NK-92 treated with Interleukin-12 subunit alpha and Interleukin-12 subunit beta, amount 100 ng/mL, for 24 hours (cell line): ENCODE results near the gene GMDS.

Experiments
- DNase-seq: peaks from one replicate; lab custom pipeline; 2025; lab: John Stamatoyannopoulos, UW

The GMDS gene

GRCh38 chr6:1832844-1833787 is 412.3 kb downstream of the GMDS start:
- DNase-seq: no peak

DNA sequence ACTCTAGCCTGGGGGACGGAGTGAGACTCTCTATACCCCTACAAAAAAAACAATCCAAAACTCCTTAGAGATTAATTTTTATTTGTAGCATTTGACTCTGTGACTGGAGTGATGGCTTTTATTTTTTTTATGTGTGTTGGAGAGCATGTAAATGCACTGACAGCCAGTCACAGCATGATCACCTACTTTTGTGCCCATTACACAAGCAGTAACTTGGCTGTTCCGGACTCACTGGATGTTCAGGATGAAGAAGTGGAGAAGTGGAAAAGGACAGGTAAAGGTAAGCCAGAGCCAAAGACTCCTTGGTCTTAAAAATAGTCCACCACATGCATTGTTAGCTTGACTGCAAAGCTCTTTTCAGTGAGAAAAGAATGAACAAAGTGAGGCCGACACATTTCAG is 413.0 kb downstream of the GMDS start:
- no peak for DNase-seq

- no peak for DNase-seq
These were observed 417.2 kb downstream of the GMDS start for GRCh38 chr6:1827984-1828793.

DNA sequence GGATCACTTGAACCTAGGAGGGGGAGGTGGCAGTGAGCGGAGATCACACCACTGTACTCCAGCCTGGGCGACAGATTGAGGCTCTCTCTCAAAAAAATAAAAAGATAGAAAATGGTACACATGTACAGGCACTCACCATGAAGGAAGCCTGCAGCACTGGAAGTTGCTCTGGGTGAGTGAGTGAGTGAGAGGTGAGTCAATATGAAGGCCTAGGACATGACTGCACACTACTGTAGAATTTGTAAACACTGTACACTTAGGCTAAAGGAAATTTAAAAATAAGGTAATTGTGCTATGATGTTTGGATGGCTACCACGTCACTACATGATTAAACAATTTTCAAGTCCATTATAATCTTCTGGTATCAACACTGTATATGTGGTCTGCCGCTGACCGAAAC is 419.5 kb downstream of the GMDS start:
- DNase-seq: no peak

DNA sequence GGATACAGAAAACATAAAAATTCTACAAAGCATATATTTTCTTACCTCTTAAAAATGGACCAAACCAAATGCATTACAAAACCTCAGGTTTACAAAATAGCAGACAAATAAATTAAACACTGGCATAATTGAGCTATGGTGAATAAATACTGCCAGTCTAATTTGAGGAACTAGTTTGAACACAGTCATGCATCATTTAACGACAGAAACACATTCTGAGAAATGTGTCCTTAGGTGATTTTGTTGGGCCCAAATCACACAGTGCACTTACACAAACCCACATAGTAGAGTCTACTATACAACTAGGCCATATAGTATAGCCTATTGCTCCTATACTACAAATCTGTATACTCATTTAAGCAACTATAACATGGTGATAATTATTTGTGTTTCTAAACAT is 420.1 kb downstream of the GMDS start:
- no peak for DNase-seq

- no peak for DNase-seq
These were observed 423.8 kb downstream of the GMDS start for GRCh38 chr6:1821513-1822183.

DNA sequence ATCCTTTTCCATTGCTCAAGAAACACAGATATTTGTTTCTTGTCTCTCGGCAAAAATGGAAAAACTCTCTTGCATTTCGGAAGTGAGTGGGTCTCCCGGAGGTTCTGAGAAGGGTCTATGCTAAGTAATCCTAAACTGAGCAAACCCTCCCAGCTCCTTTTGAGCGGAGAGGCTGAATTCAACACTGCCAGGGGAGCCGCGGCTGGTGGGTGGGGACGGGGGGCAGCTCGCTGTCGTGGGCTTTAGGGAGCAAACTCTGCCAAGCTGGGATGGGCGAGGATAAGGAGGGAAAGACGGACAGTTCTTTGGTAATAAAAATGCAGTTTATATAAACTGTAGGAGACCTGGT is 424.3 kb downstream of the GMDS start:
- no peak for DNase-seq

DNA sequence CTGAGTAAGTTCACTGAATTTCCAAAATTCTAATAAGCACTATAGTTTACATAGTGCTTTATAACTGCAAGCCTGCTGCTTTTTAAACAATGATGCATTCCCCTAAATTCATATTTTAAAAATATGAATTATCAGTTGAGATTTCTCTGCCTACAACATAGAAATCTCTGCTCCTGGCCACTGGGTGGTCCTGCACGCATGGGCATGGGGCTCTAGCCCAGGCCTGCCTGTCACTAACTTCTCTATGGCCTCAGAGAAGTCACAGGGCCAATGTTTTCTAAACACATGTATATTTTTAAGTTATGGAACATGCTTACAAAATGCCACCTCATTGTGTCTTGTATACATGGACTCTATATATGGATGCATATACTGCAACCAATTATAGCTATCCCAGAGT is 424.7 kb downstream of the GMDS start:
- DNase-seq: no peak

- no peak for DNase-seq
These were observed 425.2 kb downstream of the GMDS start for GRCh38 chr6:1820165-1820564.

DNA sequence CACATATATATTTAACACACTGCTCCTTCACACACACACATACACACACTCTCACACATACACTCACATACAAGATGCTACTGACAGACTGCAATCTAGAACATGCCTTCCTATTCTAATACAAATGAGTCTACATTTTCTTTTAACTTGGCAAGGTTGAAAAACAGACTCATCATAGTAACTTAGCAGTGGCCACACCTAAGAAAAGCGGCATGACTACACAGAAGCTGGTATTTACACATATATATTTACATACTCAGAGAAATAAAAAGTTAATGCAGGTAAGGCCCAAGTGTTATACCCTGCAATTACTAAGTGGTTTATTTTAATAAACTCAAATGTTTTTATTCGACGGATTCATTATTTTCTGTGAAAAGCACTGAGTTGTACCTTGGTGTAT is 426.4 kb downstream of the GMDS start:
- DNase-seq: no peak

- DNase-seq: no peak
These were observed 428.2 kb downstream of the GMDS start for GRCh38 chr6:1817033-1817761.

- no peak for DNase-seq
These were observed 429.5 kb downstream of the GMDS start for GRCh38 chr6:1815827-1816452.

- DNase-seq: no peak
These were observed 431.1 kb downstream of the GMDS start for GRCh38 chr6:1814279-1814678.

GRCh38 chr6:1812487-1812886 is 432.9 kb downstream of the GMDS start:
- DNase-seq: no peak

DNA sequence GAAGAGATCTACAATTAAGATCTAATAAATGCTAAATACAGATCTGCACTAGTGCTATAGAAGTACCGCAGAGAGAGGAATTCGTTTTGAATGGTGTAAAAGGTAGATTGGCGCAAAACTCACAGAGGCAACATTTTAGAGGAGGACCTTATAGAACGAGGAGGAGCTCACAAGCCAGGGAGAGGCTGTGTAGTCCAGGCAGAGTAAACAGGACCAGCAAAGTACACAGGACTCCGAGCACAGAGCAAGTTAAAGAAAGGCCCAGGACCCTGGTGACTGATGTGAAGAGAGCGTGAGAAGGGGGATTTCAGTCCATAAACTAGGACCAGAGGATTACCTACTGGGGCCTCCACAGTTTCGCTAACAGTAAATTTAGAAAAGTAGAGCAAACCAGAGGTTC is 433.4 kb downstream of the GMDS start:
- DNase-seq: no peak

DNA sequence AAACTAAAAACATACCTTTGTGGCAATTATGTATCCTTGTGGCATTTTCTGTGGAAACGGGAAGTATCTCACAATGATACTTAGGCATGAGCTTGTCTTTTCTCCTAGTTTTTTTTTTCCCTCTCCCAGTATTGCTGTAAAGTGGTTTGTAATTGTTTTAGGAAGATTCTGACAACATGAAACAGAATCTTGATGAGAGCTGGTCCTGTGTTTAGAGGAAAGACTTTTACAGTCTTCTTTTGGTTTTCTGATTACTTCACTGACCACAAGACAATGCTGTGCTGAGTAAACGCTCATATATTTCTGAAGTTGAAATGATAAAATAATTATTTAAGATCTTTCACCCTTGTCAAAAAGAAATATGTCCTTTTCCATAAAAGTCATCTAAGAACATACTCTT is 434.5 kb downstream of the GMDS start:
- no peak for DNase-seq

DNA sequence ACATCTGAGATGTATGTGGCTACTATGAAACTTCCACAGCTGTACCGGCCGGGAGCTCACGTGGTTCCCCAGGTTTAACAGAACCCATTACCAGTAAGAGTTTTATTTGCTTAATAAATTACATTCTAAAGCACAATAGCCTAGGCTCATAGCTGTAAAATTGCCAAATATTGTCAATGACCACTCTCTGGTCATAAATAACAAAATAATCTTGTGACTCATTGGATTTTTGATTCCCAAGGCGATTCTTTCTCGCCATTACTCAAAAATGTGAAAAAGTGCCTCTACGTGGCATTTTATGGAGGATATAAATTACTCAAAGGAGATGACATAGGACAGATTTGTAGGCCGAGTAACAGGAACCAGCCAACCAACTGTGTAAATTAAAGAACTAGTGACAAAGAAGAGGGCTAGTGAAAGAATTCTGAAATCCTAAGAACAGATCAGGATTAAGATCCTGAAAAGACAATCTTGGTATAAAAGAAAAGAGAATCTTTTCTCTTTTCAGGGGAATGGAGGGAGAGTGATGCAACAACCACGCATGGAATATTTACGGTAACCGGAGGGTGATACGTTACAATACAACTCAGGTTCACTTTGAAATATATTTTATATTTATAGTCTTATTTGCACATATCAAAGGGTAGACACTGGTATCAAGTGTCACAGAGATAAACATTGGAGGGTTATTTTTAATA is 436.0 kb downstream of the GMDS start:
- no peak for DNase-seq

GRCh38 chr6:1806935-1807334 is 438.5 kb downstream of the GMDS start:
- no peak for DNase-seq

DNA sequence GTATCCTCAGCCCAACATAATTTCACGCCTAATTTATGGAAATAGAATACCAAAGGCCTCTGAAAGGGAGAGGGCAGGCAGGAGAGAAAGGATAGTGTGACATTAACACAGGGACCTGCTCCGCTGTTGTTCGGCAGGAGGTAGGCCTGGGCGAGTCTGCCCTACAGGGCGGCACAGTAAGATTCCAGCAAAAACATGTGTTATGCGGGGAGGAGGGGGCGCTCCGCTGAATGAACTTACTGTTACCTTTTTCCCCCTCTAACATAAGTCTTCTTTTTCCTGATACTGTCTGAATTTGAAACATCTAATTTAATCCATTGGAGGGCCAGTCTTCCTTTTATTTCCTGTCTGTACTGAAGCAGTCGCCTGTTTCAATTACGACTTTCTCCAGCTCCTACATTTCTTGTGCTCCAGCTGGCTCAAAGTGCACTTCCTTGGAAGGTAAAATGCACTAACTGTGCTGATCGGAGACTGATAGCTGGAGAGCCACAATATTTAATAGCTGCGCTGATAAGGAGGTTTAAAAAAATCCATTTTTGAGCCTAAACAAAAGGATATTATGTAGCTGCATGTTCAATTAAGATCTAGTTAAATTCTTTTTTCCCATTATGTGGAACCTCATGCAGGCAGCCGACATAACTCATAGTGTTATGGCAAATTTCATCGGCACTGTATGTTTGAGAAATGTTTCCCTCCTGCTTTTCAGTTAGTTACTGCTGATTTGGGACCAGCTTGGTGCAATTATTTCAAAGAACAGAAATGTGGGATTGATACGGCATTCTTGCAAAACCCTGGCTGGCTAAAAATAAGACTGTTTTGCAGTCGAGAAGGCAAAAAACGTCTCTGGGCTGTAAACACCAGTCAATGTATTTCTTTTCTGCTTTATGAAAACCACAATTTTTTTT is 442.7 kb downstream of the GMDS start:
- DNase-seq: no peak

DNA sequence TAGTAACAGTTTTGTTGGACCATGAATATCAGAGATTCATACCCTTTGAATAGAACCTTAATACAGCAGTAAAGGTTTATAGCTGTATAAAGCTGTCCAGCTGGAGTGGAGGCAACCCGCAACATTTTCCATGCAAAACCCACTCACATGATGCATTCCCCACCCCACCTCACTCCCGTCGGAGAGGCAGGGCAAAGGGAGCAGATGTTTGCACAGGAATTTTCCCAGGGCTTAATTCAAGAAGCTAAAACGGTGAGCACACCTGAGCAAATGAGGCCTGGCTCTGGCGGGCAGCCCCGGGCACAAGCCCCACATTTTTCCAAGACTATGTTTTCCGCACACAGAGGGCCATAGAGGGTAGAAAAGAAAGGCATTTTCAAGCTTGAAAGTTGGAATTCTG is 444.0 kb downstream of the GMDS start:
- DNase-seq: no peak
